Calu3 (cell line): ENCODE data around the gene CACNA2D3. TPM values are rescaled to one million over a fixed set of nuclear protein-coding genes. Genes with fewer than 3 reads are reported as not detected.

Experiments used
- BruUV-seq: library from RNA; stranded (reverse); fragments of 400-500 nt; replicated peaks from 2 replicates; lab custom pipeline; 2021; lab: Mats Ljungman, UMichigan
- CTCF ChIA-PET: fragments of 300-600 bp; sonication (Branson Sonifier 250); formaldehyde crosslinking; loops from one replicate; lab custom pipeline; 2022; ENCODE audit warnings: antibody characterized with exemption; lab: Charles Lee
- DNase-seq: peaks from one replicate; pipeline ENCODE4 v3.0.0; 2022
- H3K27ac Mint-ChIP-seq: one replicate; pipeline ENCODE4 v1.8.0; 2022; ENCODE audit warnings: mixed read lengths; ENCODE audit not compliant: unreplicated experiment
- H3K27me3 Mint-ChIP-seq: one replicate; pipeline ENCODE4 v1.8.0; 2022; ENCODE audit warnings: mixed read lengths; ENCODE audit not compliant: unreplicated experiment
- H3K36me3 Mint-ChIP-seq: one replicate; pipeline ENCODE4 v1.8.0; 2022; ENCODE audit warnings: mild to moderate bottlenecking, moderate library complexity, mixed read lengths; ENCODE audit not compliant: insufficient read depth, unreplicated experiment
- H3K4me1 Mint-ChIP-seq: one replicate; pipeline ENCODE4 v1.8.0; 2022; ENCODE audit warnings: mild to moderate bottlenecking, low read depth, mixed read lengths; ENCODE audit not compliant: unreplicated experiment
- H3K4me3 Mint-ChIP-seq: one replicate; pipeline ENCODE4 v1.8.0; 2022; ENCODE audit warnings: mild to moderate bottlenecking, low read depth, moderate library complexity, mixed read lengths; ENCODE audit not compliant: unreplicated experiment
- H3K9me3 Mint-ChIP-seq: one replicate; pipeline ENCODE4 v1.8.0; 2022; ENCODE audit warnings: low read depth, mixed read lengths; ENCODE audit not compliant: unreplicated experiment
- intact Hi-C: fragments of 100-400 bp; cut with micrococcal nuclease; formaldehyde crosslinking; loops from one replicate; pipeline ENCODE4 v1.10.0; 2022; ENCODE audit not compliant: unreplicated experiment
- total RNA-seq: library from RNA; stranded (reverse); gene quantifications from 2 replicates; pipeline ENCODE4 v1.2.3, GENCODE V29; 2022
- TF ChIP-seq, protein P1 (sequence below): fragments of 200-600 bp; IDR thresholded peaks from one replicate; pipeline ENCODE4 v1.8.0; 2022; ENCODE audit warnings: antibody characterized with exemption; ENCODE audit not compliant: unreplicated experiment

The CACNA2D3 gene
- total RNA-seq, 1 experiment from 2014 or later = not detected

DNA sequence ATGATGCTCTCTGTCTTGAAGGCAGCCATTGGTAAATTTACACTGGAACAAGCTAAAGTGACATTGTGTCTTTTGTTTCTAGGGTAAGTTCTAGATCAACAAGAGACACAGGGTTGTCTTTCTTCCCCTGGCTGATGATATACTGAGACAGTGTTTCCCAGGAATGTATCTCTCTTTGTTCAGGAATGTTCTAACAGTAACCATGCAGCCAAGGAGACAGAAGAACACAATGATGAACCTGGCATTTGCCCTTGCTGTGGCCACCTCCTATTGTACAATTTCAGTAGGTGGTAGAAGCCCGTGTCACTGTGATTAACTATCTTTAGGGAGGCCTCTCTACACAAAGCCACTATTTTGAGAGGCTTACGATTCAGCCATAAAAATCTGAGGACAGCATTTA lies 674.8 kb downstream of the CACNA2D3 start:
- DNase-seq = no peak
- no TSS peak for BruUV-seq
- intact Hi-C loops = no loop called here
- H3K36me3 Mint-ChIP-seq = no peaks in the 10 kb centered on the region
- no peak overlapping the region for H3K27ac Mint-ChIP-seq
- H3K4me3 Mint-ChIP-seq = no peak overlapping the region
- CTCF ChIA-PET = no interaction called here
- no peaks in the 10 kb centered on the region for H3K4me1 Mint-ChIP-seq
- no peaks in the 10 kb centered on the region for H3K27me3 Mint-ChIP-seq
- TF ChIP-seq, protein P1, sequence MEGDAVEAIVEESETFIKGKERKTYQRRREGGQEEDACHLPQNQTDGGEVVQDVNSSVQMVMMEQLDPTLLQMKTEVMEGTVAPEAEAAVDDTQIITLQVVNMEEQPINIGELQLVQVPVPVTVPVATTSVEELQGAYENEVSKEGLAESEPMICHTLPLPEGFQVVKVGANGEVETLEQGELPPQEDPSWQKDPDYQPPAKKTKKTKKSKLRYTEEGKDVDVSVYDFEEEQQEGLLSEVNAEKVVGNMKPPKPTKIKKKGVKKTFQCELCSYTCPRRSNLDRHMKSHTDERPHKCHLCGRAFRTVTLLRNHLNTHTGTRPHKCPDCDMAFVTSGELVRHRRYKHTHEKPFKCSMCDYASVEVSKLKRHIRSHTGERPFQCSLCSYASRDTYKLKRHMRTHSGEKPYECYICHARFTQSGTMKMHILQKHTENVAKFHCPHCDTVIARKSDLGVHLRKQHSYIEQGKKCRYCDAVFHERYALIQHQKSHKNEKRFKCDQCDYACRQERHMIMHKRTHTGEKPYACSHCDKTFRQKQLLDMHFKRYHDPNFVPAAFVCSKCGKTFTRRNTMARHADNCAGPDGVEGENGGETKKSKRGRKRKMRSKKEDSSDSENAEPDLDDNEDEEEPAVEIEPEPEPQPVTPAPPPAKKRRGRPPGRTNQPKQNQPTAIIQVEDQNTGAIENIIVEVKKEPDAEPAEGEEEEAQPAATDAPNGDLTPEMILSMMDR = no peak
- H3K9me3 Mint-ChIP-seq = no peaks in the 10 kb centered on the region

DNA sequence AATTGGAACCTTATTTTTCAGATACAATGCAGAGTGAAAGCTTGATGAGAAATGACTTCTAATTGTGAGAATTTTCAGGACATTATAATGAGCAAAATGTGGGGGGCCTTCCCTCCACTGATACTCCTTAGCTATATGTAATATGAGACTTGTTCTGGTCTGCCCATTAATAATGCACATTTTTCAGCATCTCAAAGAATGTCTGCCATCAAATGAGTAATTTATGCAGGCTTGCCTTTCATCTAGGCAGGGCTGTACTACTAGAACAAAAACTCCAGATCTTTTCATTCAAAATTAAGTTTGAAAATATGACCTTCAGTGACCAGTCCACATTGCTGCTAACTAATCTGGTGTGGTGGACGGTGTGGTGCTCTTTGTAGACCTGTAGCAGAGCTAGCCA lies 678.1 kb downstream of the CACNA2D3 start:
- no peak overlapping the region for H3K4me3 Mint-ChIP-seq
- H3K27me3 Mint-ChIP-seq = no peaks in the 10 kb centered on the region
- intact Hi-C loops = no loop called here
- CTCF ChIA-PET = no interaction called here
- no TSS peak for BruUV-seq
- no peak for DNase-seq
- H3K9me3 Mint-ChIP-seq = peaks cover 5% of the 10 kb centered on the region
- no peak overlapping the region for H3K27ac Mint-ChIP-seq
- TF ChIP-seq, protein P1 = no peak
- no peaks in the 10 kb centered on the region for H3K4me1 Mint-ChIP-seq
- H3K36me3 Mint-ChIP-seq = no peaks in the 10 kb centered on the region

DNA sequence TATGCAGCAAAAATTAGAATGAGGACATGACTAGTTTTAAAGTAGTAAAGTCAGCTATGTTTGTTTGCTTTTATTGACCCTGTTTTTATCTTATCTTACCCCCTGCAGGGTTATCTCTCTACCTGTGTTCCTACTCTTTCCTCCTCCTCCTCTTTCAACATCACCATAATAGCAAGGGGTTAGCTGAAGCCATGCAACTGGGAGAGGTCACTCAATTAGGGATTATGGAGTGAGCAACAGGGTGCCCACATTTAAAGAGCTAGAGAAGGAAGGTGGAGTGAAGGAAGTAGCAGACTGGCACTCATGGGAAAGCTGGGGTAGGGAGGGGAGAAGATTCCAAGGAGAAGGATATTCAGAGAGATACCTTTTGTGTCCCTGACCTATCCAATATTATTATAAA lies 679.6 kb downstream of the CACNA2D3 start:
- intact Hi-C loops = no loop called here
- H3K4me1 Mint-ChIP-seq = no peaks in the 10 kb centered on the region

DNA sequence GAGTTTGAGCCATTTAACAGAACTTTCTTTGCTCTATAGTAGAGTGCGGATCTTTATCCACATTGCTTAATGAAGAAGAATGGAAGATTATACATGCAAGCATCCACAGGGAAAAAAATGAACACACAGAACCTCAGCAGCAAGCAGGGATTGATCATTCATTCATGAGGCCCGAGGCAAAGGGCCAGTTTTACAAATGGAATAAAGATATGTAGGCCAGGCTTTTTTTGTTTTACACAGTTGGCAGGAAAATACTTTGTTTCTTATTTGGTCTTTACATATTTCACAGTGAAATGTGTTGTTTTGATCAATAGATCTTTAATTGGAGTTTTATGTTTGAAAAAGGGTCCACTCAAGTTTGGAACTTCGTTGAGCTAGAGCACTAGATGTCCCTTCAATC lies 688.0 kb downstream of the CACNA2D3 start:
- TF ChIP-seq, protein P1 = no peak
- no peaks in the 10 kb centered on the region for H3K27me3 Mint-ChIP-seq
- no peaks in the 10 kb centered on the region for H3K36me3 Mint-ChIP-seq
- H3K27ac Mint-ChIP-seq = no peak overlapping the region
- no peaks in the 10 kb centered on the region for H3K4me1 Mint-ChIP-seq
- CTCF ChIA-PET = no interaction called here
- no peak overlapping the region for H3K4me3 Mint-ChIP-seq
- intact Hi-C loops = no loop called here
- BruUV-seq = no TSS peak
- no peak for DNase-seq
- peaks cover 9% of the 10 kb centered on the region for H3K9me3 Mint-ChIP-seq

More for the DNA sequence above, 679.6 kb downstream of the CACNA2D3 start:
- no peak for DNase-seq
- Mint-ChIP-seq H3K4me3 (no peak overlapping the region), H3K27ac (no peak overlapping the region), H3K27me3 (no peaks in the 10 kb centered on the region), H3K9me3 (peaks cover 5% of the 10 kb centered on the region), H3K36me3 (no peaks in the 10 kb centered on the region)
- no TSS peak for BruUV-seq
- CTCF ChIA-PET = no interaction called here
- TF ChIP-seq, protein P1 = no peak
